GM18867 (cell line): ENCODE results near the gene ANTXR1.

Source experiments
- ATAC-seq: cut with Tn5 transposase; IDR thresholded peaks from one replicate; pipeline ENCODE4 v1.9.1; 2021; ENCODE audit warnings: mild to moderate bottlenecking, moderate library complexity; ENCODE audit not compliant: unreplicated experiment

ANTXR1 gene

GRCh38 chr2:69177063-69177771, 164.2 kb downstream of the ANTXR1 start:
- no peak for ATAC-seq

- ATAC-seq = no peak
These were observed 165.0 kb downstream of the ANTXR1 start for GRCh38 chr2:69177785-69178636.

GRCh38 chr2:69178756-69179155, 165.8 kb downstream of the ANTXR1 start:
- ATAC-seq = no peak

- no peak for ATAC-seq
These were observed 167.2 kb downstream of the ANTXR1 start for GRCh38 chr2:69180227-69180626.

- ATAC-seq = no peak
These were observed 168.0 kb downstream of the ANTXR1 start for GRCh38 chr2:69180974-69181373.

GRCh38 chr2:69181806-69182427, 168.9 kb downstream of the ANTXR1 start:
- no peak for ATAC-seq

GRCh38 chr2:69183659-69184058, 170.7 kb downstream of the ANTXR1 start:
- no peak for ATAC-seq

GRCh38 chr2:69184224-69184623, 171.2 kb downstream of the ANTXR1 start:
- ATAC-seq = no peak

- no peak for ATAC-seq
These were observed 172.8 kb downstream of the ANTXR1 start for GRCh38 chr2:69185807-69186206.

GRCh38 chr2:69186614-69187013, 173.6 kb downstream of the ANTXR1 start:
- ATAC-seq = no peak

GRCh38 chr2:69188182-69188900, 175.4 kb downstream of the ANTXR1 start:
- no peak for ATAC-seq

- ATAC-seq = no peak
These were observed 177.9 kb downstream of the ANTXR1 start for GRCh38 chr2:69190743-69191404.

GRCh38 chr2:69191634-69192033, 178.7 kb downstream of the ANTXR1 start:
- no peak for ATAC-seq

- no peak for ATAC-seq
These were observed 179.4 kb downstream of the ANTXR1 start for GRCh38 chr2:69192176-69192945.

- no peak for ATAC-seq
These were observed 182.7 kb downstream of the ANTXR1 start for GRCh38 chr2:69195706-69196105.

- no peak for ATAC-seq
These were observed 183.5 kb downstream of the ANTXR1 start for GRCh38 chr2:69196327-69197117.

GRCh38 chr2:69200107-69200520, 187.1 kb downstream of the ANTXR1 start:
- ATAC-seq = no peak

- no peak for ATAC-seq
These were observed 188.3 kb downstream of the ANTXR1 start for GRCh38 chr2:69201259-69201658.

GRCh38 chr2:69202327-69202726, 189.3 kb downstream of the ANTXR1 start:
- no peak for ATAC-seq
